ENCODE data around the gene THADA.

Gene THADA

GRCh38 chr2:43402452-43402937 lies 193.3 kb downstream of the THADA start:
- CTCF ChIA-PET = interaction anchor here (0.6 kb wide), 1 partner anchor 103 kb away, joined by 3 read pairs; no protein-coding TSS in a partner anchor
- 0 out of 2 replicates have a peak, but pooled peaks have one; percentile 12 for TF ChIP-seq EGR2 (tag by site-specific recombination; IDR thresholded peaks at IDR 0.05; ENCODE audit: low read depth)
- TF ChIP-seq SCRT2 (tag by site-specific recombination; IDR thresholded peaks at IDR 0.05) = no peak
- peak; percentile 52; the same call in 1 of the 2 replicates for TF ChIP-seq ZFHX2 (tag by site-specific recombination; conservative IDR thresholded peaks at IDR 0.05)
- no peaks in the 10 kb centered on the region for H3K9me3 ChIP-seq (ENCODE audit: control insufficient read depth, insufficient read depth, low read depth, low read length)
- H3K4me3 ChIP-seq (ENCODE audit: low read depth, low read length) = no peak overlapping the region
- H3K27ac ChIP-seq (ENCODE audit: extremely low read depth, low read depth, low read length) = no peak overlapping the region
- H3K4me1 ChIP-seq (ENCODE audit: control insufficient read depth, insufficient read depth, low read length) = no peaks in the 10 kb centered on the region; the same call in 1 of the 2 replicates
- peaks cover 0 to 4% of the 10 kb centered on the region in 2 experiments; a peak in 2 of 3 replicates for H3K36me3 ChIP-seq (ENCODE audit: control insufficient read depth in 2 of 2, insufficient read depth in 1 of 2, low read length in 2 of 2)
- POLR2A ChIA-PET = no interaction called here

- Histone ChIP-seq H3K4me1 (ENCODE audit: control insufficient read depth, insufficient read depth, low read length) (no peaks in the 10 kb centered on the region; the same call in 1 of the 2 replicates), H3K36me3 (ENCODE audit: control insufficient read depth in 2 of 2, insufficient read depth in 1 of 2, low read length in 2 of 2) (peaks cover 0 to 6% of the 10 kb centered on the region in 2 experiments; a peak in 2 of 3 replicates), H3K4me3 (ENCODE audit: low read depth, low read length) (no peak overlapping the region), H3K9me3 (ENCODE audit: control insufficient read depth, insufficient read depth, low read depth, low read length) (no peaks in the 10 kb centered on the region), H3K27ac (ENCODE audit: extremely low read depth, low read depth, low read length) (no peak overlapping the region)
- POLR2A ChIA-PET = interaction anchor here (0.7 kb wide), 1 partner anchor 26 kb away, joined by 4 read pairs; no protein-coding TSS in a partner anchor
- CTCF ChIA-PET = interaction anchor here (0.6 to 0.7 kb wide), 2 partner anchors 104 to 139 kb away, joined by 3 to 5 read pairs; no protein-coding TSS in a partner anchor
- no peak for TF ChIP-seq ZNF324 (tag by site-specific recombination; IDR thresholded peaks at IDR 0.05)
- no peak for TF ChIP-seq ZNF404 (tag by site-specific recombination; IDR thresholded peaks at IDR 0.05)
- TF ChIP-seq ZNF645 (tag by site-specific recombination; IDR thresholded peaks at IDR 0.05) = no peak
- TF ChIP-seq ZNF155 (tag by site-specific recombination; IDR thresholded peaks at IDR 0.05) = no peak
- no peak for TF ChIP-seq ZNF555 (tag by site-specific recombination; conservative IDR thresholded peaks at IDR 0.05)
- TF ChIP-seq ZNF837 (tag by site-specific recombination; IDR thresholded peaks at IDR 0.05) = no peak
- TF ChIP-seq ZBTB1 (tag by site-specific recombination; IDR thresholded peaks at IDR 0.05) = no peak
- no peak for TF ChIP-seq ZNF223 (tag by site-specific recombination; IDR thresholded peaks at IDR 0.05)
- TF ChIP-seq ZNF585B (tag by site-specific recombination; IDR thresholded peaks at IDR 0.05) = no peak
- no peak for TF ChIP-seq ZNF843 (tag by site-specific recombination; IDR thresholded peaks at IDR 0.05)
- no peak for TF ChIP-seq ZBTB26 (tag by site-specific recombination; optimal IDR thresholded peaks at IDR 0.05)
- no peak for TF ChIP-seq PRDM6 (tag by site-specific recombination; IDR thresholded peaks at IDR 0.05)
- no peak for TF ChIP-seq ZNF266 (tag by site-specific recombination; IDR thresholded peaks at IDR 0.05; ENCODE audit: low read depth)
- no peak for TF ChIP-seq KLF8 (tag by site-specific recombination; IDR thresholded peaks at IDR 0.05)
- no peak for TF ChIP-seq TCF7L2 (IDR thresholded peaks at IDR 0.05; ENCODE audit: borderline replicate concordance, low read depth, low read length)
- TF ChIP-seq GLIS2 (tag by site-specific recombination; IDR thresholded peaks at IDR 0.05) = no peak
- TF ChIP-seq TRIM28 (IDR thresholded peaks at IDR 0.05; ENCODE audit: borderline replicate concordance, low read length) = no peak
Observed at GRCh38 chr2:43402002-43402401, 193.8 kb downstream of the THADA start.

All from HEK293 (cell line).